Caco-2 (cell line): ENCODE data around the gene STX1B. TPM values are rescaled to one million over a fixed set of nuclear protein-coding genes. Genes with fewer than 3 reads are reported as not detected.

ENCODE experiments used
- BruUV-seq: library from RNA; stranded (reverse); fragments of 400-500 nt; replicated peaks from 2 replicates; lab custom pipeline; 2021; lab: Mats Ljungman, UMichigan
- CTCF ChIA-PET: fragments of 300-600 bp; sonication (Branson Sonifier 250); formaldehyde crosslinking; loops from one replicate; lab custom pipeline; 2022; ENCODE audit warnings: antibody characterized with exemption; lab: Charles Lee
- POLR2A ChIA-PET: fragments of 300-600 bp; sonication (Branson Sonifier 250); formaldehyde crosslinking; loops from one replicate; lab custom pipeline; 2022; ENCODE audit warnings: antibody characterized with exemption; lab: Charles Lee
- DNase-seq, 2 experiments: peaks; one replicate each; pipeline versions ENCODE4 v3.0.0 to v3.0.0-alpha.2; 2020 to 2022
- H3K27me3 ChIP-seq: replicated peaks from 2 replicates; pipeline ENCODE4 v1.6.0; 2011; ENCODE audit warnings: low read length; ENCODE audit not compliant: control insufficient read depth, insufficient read depth
- H3K36me3 ChIP-seq: 2 replicates; pipeline ENCODE4 v1.5.1; 2011; ENCODE audit warnings: low read length; ENCODE audit not compliant: control insufficient read depth, insufficient read depth
- H3K4me1 ChIP-seq: fragments of 250-450 bp; sonication (Bioruptor Pico); 2 replicates; pipeline ENCODE4 v1.5.1; 2020; ENCODE audit warnings: mild to moderate bottlenecking
- H3K4me3 ChIP-seq: 2 replicates; pipeline ENCODE4 v1.5.1; 2011; ENCODE audit warnings: low read depth, mild to moderate bottlenecking, control low read depth, low read length
- H3K9me3 ChIP-seq: fragments of 250-450 bp; sonication (Bioruptor Pico); 2 replicates; pipeline ENCODE4 v1.5.1; 2020; ENCODE audit warnings: mild to moderate bottlenecking, moderate library complexity
- H3K27ac Mint-ChIP-seq: one replicate; pipeline ENCODE4 v1.8.0; 2022; ENCODE audit warnings: mixed read lengths; ENCODE audit not compliant: unreplicated experiment
- H3K27me3 Mint-ChIP-seq: one replicate; pipeline ENCODE4 v1.8.0; 2022; ENCODE audit warnings: mixed read lengths; ENCODE audit not compliant: insufficient read depth, unreplicated experiment
- H3K36me3 Mint-ChIP-seq: one replicate; pipeline ENCODE4 v1.8.0; 2022; ENCODE audit warnings: mild to moderate bottlenecking, mixed read lengths; ENCODE audit not compliant: insufficient read depth, unreplicated experiment
- H3K4me1 Mint-ChIP-seq: one replicate; pipeline ENCODE4 v1.8.0; 2022; ENCODE audit warnings: low read depth, mixed read lengths; ENCODE audit not compliant: unreplicated experiment
- H3K4me3 Mint-ChIP-seq: one replicate; pipeline ENCODE4 v1.8.0; 2022; ENCODE audit warnings: mild to moderate bottlenecking, moderate library complexity, mixed read lengths; ENCODE audit not compliant: unreplicated experiment
- H3K9me3 Mint-ChIP-seq: one replicate; pipeline ENCODE4 v1.8.0; 2022; ENCODE audit warnings: mixed read lengths; ENCODE audit not compliant: unreplicated experiment
- intact Hi-C: fragments of 100-400 bp; cut with micrococcal nuclease; formaldehyde crosslinking; loops from one replicate; pipeline ENCODE4 v1.10.0; 2022; ENCODE audit not compliant: unreplicated experiment
- total RNA-seq: library from RNA; stranded (reverse); gene quantifications from 2 replicates; pipeline ENCODE4 v1.2.3, GENCODE V29; 2022
- TF ChIP-seq, protein P1 (sequence below), 2 experiments: fragments of 200-600 bp in 1 of 2; IDR thresholded peaks; 1 replicate in 1 of 2; 2 replicates in 1 of 2; pipeline versions ENCODE4 v1.5.1 to v1.8.0; 2011 to 2022; ENCODE audit warnings: antibody characterized with exemption in 1 of 2, control low read depth in 1 of 2, inconsistent platforms in 1 of 2, low read depth in 1 of 2, low read length in 1 of 2, mild to moderate bottlenecking in 1 of 2, moderate library complexity in 1 of 2; ENCODE audit not compliant: insufficient read depth in 1 of 2, severe bottlenecking in 1 of 2, unreplicated experiment in 1 of 2

The STX1B gene
- total RNA-seq, 1 experiment from 2014 or later: 0.77 TPM

DNA sequence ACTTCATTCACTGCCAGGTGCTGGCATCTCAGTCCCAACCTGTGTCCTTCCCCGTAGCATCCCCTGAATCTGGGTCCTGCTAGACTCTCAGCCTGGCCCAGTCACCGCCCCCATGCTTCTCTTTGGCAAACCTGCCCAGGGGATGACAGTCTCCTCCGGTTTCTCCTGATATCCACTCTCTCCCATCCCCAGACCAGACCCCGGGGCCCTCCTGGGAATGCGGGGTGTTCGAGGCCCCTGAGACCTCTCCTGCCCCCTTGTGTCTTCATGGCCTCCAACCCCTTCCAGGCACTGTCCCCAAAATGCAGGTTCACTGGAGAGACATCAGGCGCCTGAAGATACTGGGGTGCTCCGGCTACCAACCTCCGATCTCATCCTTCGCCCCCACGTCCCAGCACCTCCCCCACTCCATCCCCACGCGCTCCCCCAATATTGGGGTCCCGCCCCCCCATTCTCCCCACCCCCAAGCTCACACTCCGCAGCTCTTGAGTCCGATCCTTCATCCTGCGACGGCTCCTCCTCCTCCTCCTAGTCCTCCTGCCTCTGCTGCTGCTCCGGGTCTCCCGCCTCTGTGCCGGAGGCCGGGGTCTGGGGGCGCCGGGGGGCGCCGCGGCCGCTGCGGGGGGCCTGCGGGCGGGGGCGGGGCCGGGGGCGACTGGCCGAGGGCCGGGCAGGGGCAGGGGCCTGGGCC, 399 bp downstream of the STX1B start:
- no TSS peak for BruUV-seq
- no peak for DNase-seq
- peaks cover 15% of the 10 kb centered on the region for H3K27me3 Mint-ChIP-seq
- ChIA-PET CTCF (no interaction called here), POLR2A (no interaction called here)
- no peaks in the 10 kb centered on the region for H3K9me3 Mint-ChIP-seq
- Histone ChIP-seq H3K9me3 (no peaks in the 10 kb centered on the region), H3K27me3 (no peaks in the 10 kb centered on the region), H3K36me3 (no peaks in the 10 kb centered on the region), H3K4me3 (peak overlapping the region; percentile 16; the same call in 1 of the 2 replicates), H3K4me1 (no peaks in the 10 kb centered on the region)
- intact Hi-C loops: no loop called here
- peaks cover 12% of the 10 kb centered on the region for H3K4me1 Mint-ChIP-seq
- H3K27ac Mint-ChIP-seq: no peak overlapping the region
- H3K4me3 Mint-ChIP-seq: no peak overlapping the region
- no peaks in the 10 kb centered on the region for H3K36me3 Mint-ChIP-seq
- TF ChIP-seq, protein P1, sequence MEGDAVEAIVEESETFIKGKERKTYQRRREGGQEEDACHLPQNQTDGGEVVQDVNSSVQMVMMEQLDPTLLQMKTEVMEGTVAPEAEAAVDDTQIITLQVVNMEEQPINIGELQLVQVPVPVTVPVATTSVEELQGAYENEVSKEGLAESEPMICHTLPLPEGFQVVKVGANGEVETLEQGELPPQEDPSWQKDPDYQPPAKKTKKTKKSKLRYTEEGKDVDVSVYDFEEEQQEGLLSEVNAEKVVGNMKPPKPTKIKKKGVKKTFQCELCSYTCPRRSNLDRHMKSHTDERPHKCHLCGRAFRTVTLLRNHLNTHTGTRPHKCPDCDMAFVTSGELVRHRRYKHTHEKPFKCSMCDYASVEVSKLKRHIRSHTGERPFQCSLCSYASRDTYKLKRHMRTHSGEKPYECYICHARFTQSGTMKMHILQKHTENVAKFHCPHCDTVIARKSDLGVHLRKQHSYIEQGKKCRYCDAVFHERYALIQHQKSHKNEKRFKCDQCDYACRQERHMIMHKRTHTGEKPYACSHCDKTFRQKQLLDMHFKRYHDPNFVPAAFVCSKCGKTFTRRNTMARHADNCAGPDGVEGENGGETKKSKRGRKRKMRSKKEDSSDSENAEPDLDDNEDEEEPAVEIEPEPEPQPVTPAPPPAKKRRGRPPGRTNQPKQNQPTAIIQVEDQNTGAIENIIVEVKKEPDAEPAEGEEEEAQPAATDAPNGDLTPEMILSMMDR (IDR thresholded peaks at IDR 0.05; ENCODE audit: insufficient read depth in 1 of 2, low read depth in 1 of 2, low read length in 1 of 2, severe bottlenecking in 1 of 2, unreplicated experiment in 1 of 2): no peak

DNA sequence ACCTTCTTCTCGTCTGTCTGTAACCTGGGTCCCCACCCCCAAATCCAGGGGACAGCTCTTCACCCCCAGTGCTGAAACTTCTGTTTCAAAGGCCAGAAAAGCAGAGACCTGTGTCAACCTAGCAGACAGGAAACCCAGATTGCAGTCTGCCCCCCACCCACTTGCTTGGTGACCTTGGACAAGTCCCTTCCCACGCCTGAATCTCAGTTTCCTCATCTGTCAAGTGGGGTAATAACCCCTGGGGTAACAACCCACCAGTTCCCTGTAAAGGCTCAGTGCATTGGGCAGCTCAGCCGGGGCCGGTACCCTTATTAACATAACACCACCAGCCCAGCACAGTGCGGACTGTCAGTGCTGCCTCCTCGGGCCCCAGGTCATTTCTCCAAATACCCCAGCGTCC, 1.3 kb downstream of the STX1B start:
- intact Hi-C loops: no loop called here
- TF ChIP-seq, protein P1 (IDR thresholded peaks at IDR 0.05; ENCODE audit: insufficient read depth in 1 of 2, low read depth in 1 of 2, low read length in 1 of 2, severe bottlenecking in 1 of 2, unreplicated experiment in 1 of 2): no peak
- ChIA-PET POLR2A (no interaction called here), CTCF (no interaction called here)
- peaks cover 15% of the 10 kb centered on the region for H3K27me3 Mint-ChIP-seq
- BruUV-seq: no TSS peak
- Histone ChIP-seq H3K4me1 (no peaks in the 10 kb centered on the region), H3K9me3 (no peaks in the 10 kb centered on the region), H3K4me3 (no peak overlapping the region), H3K36me3 (no peaks in the 10 kb centered on the region), H3K27me3 (no peaks in the 10 kb centered on the region)
- DNase-seq: no peak
- peaks cover 12% of the 10 kb centered on the region for H3K4me1 Mint-ChIP-seq
- H3K36me3 Mint-ChIP-seq: no peaks in the 10 kb centered on the region
- H3K9me3 Mint-ChIP-seq: no peaks in the 10 kb centered on the region
- no peak overlapping the region for H3K27ac Mint-ChIP-seq
- no peak overlapping the region for H3K4me3 Mint-ChIP-seq

DNA sequence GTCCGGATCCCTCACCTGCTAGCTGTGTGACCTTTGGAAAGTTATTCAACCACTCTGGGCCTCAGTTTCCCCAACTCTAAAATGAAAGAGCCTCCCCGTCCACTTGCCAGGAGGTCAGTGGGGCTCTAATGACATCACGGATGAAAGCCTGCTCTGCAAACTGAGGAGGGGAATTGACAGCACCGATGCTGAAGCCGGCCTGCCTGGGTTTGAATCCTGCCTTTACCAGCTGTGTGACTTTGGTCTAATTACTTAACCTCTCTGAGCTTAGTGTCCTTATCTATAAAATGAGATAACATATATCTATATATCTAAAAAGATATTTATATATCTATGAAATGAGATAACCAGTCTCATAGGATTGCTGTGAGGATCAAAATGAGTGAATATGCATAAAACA, 1.9 kb downstream of the STX1B start:
- Histone ChIP-seq H3K4me3 (no peak overlapping the region), H3K27me3 (no peaks in the 10 kb centered on the region), H3K4me1 (no peaks in the 10 kb centered on the region), H3K36me3 (no peaks in the 10 kb centered on the region), H3K9me3 (no peaks in the 10 kb centered on the region)
- no peak for DNase-seq
- intact Hi-C loops: no loop called here
- TF ChIP-seq, protein P1 (IDR thresholded peaks at IDR 0.05; ENCODE audit: insufficient read depth in 1 of 2, low read depth in 1 of 2, low read length in 1 of 2, severe bottlenecking in 1 of 2, unreplicated experiment in 1 of 2): no peak
- ChIA-PET POLR2A (interaction anchor here (0.6 kb wide), 1 partner anchor 77 kb away, joined by 3 read pairs; no protein-coding TSS in a partner anchor), CTCF (no interaction called here)
- peaks cover 13% of the 10 kb centered on the region for H3K27me3 Mint-ChIP-seq
- no TSS peak for BruUV-seq
- H3K27ac Mint-ChIP-seq: no peak overlapping the region
- no peaks in the 10 kb centered on the region for H3K36me3 Mint-ChIP-seq
- no peaks in the 10 kb centered on the region for H3K9me3 Mint-ChIP-seq
- no peak overlapping the region for H3K4me3 Mint-ChIP-seq
- peaks cover 12% of the 10 kb centered on the region for H3K4me1 Mint-ChIP-seq
